OCI-LY3 (cell line): ENCODE data around the gene CD151.

Experiments used
- H2AFZ ChIP-seq: fragments of 200-600, 300-600 bp; shearing (Covaris generic); 2 replicates; pipeline ENCODE4 v1.6.0; 2014; ENCODE audit warnings: antibody characterized with exemption, low read depth, low read length
- H3K27ac ChIP-seq: fragments of 200-600, 300-600 bp; sonication (generic); 2 replicates; pipeline ENCODE4 v1.5.1; 2014; ENCODE audit warnings: mild to moderate bottlenecking, low read length, moderate library complexity, mixed read lengths
- H3K27me3 ChIP-seq: fragments of 200-600, 300-600 bp; sonication (generic); 2 replicates; pipeline ENCODE4 v1.6.1; 2014; ENCODE audit warnings: low read depth, low read length, mixed read lengths
- H3K36me3 ChIP-seq: fragments of 200-600, 300-600 bp; sonication (generic); replicated peaks from 2 replicates; pipeline ENCODE3; 2014; ENCODE audit warnings: low read depth, low read length, mixed read lengths
- H3K4me1 ChIP-seq: fragments of 300-600, 200-600 bp; sonication (generic); 2 replicates; pipeline ENCODE4 v1.6.1; 2014; ENCODE audit warnings: low read length, mixed read lengths
- H3K4me2 ChIP-seq: fragments of 200-600, 300-600 bp; sonication (generic); 2 replicates; pipeline ENCODE4 v1.6.1; 2014; ENCODE audit warnings: low read length, mixed read lengths
- H3K4me3 ChIP-seq: fragments of 300-600, 200-600 bp; sonication (generic); 2 replicates; pipeline ENCODE4 v1.5.1; 2014; ENCODE audit warnings: antibody characterized with exemption, mild to moderate bottlenecking, low read length, moderate library complexity
- H3K79me2 ChIP-seq: fragments of 300-600, 200-600 bp; shearing (Covaris generic); 2 replicates; pipeline ENCODE4 v1.6.1; 2014; ENCODE audit warnings: mild to moderate bottlenecking, low read length, mixed read lengths
- H3K9ac ChIP-seq: fragments of 300-600, 200-600 bp; shearing (Covaris generic); 2 replicates; pipeline ENCODE4 v1.6.0; 2014; ENCODE audit warnings: mild to moderate bottlenecking, low read length, moderate library complexity
- H3K9me3 ChIP-seq: fragments of 200-600, 300-600 bp; shearing (Covaris generic); 2 replicates; pipeline ENCODE4 v1.6.1; 2014; ENCODE audit warnings: low read length, mixed read lengths; ENCODE audit not compliant: insufficient read depth
- H4K20me1 ChIP-seq: fragments of 200-600, 300-600 bp; sonication (generic); 2 replicates; pipeline ENCODE4 v1.6.1; 2016; ENCODE audit warnings: low read length, mixed read lengths; ENCODE audit not compliant: insufficient read depth
- CTCF ChIP-seq: fragments of 200-600, 300-600 bp; sonication (generic); IDR thresholded peaks from 2 replicates; pipeline ENCODE4 v1.5.1; 2014; ENCODE audit warnings: antibody characterized with exemption, low read length, low read depth
- EZH2phosphoT487 ChIP-seq: fragments of 200-600 bp; shearing (Covaris generic); IDR thresholded peaks from 2 replicates; pipeline ENCODE4 v1.6.1; 2018; ENCODE audit warnings: antibody characterized with exemption, mixed run types, low read depth

The CD151 gene

GRCh38 chr11:849104-849824 is 16.5 kb downstream of the CD151 start:
- Histone ChIP-seq H3K9ac (no peak overlapping the region), H2AFZ (no peak overlapping the region), H3K4me3 (no peak overlapping the region), H4K20me1 (no peaks in the 10 kb centered on the region), H3K9me3 (no peaks in the 10 kb centered on the region), H3K4me2 (peak overlapping the region; percentile 33), H3K36me3 (no peaks in the 10 kb centered on the region), H3K27me3 (no peaks in the 10 kb centered on the region; the same call in 1 of the 2 replicates), H3K79me2 (no peaks in the 10 kb centered on the region), H3K27ac (no peak overlapping the region), H3K4me1 (peaks cover 18% of the 10 kb centered on the region)
- TF ChIP-seq EZH2phosphoT487 (no peak), CTCF (no peak)

- no peaks in the 10 kb centered on the region for H3K36me3 ChIP-seq
- peaks cover 10% of the 10 kb centered on the region for H3K4me1 ChIP-seq
- no peaks in the 10 kb centered on the region; the same call in 1 of the 2 replicates for H3K27me3 ChIP-seq
- H3K79me2 ChIP-seq, result no peaks in the 10 kb centered on the region
- no peaks in the 10 kb centered on the region for H3K9me3 ChIP-seq
- H3K27ac ChIP-seq, result no peak overlapping the region
- no peak overlapping the region for H3K9ac ChIP-seq
- H3K4me2 ChIP-seq, result no peak overlapping the region
- TF ChIP-seq CTCF (no peak), EZH2phosphoT487 (no peak)
- H4K20me1 ChIP-seq, result no peaks in the 10 kb centered on the region
- no peak overlapping the region for H2AFZ ChIP-seq
- no peak overlapping the region for H3K4me3 ChIP-seq
These were observed 17.4 kb downstream of the CD151 start for GRCh38 chr11:849951-850774.

- H3K27ac ChIP-seq, result no peak overlapping the region
- no peak overlapping the region for H3K9ac ChIP-seq
- H3K4me1 ChIP-seq, result peaks cover 10% of the 10 kb centered on the region
- no peaks in the 10 kb centered on the region for H3K9me3 ChIP-seq
- TF ChIP-seq CTCF (peak; percentile 28; the same call in 1 of the 2 replicates), EZH2phosphoT487 (no peak)
- H3K79me2 ChIP-seq, result no peaks in the 10 kb centered on the region
- H3K4me3 ChIP-seq, result no peak overlapping the region
- no peaks in the 10 kb centered on the region; the same call in 1 of the 2 replicates for H3K27me3 ChIP-seq
- no peaks in the 10 kb centered on the region for H3K36me3 ChIP-seq
- H2AFZ ChIP-seq, result no peak overlapping the region
- no peak overlapping the region for H3K4me2 ChIP-seq
- H4K20me1 ChIP-seq, result no peaks in the 10 kb centered on the region
These were observed 18.3 kb downstream of the CD151 start for GRCh38 chr11:850775-851763.
